ENCODE results near the gene UNC45A.

- no peak for TF ChIP-seq CTCF (IDR thresholded peaks at IDR 0.05)
- TF ChIP-seq POLR2A (IDR thresholded peaks at IDR 0.05): no peak
Measured at GRCh38 chr15:90986790-90987507, 51.9 kb downstream of the UNC45A start.

All from right lobe of liver (tissue), 4 donors.